Small intestine (tissue), 7 donors: ENCODE results near the gene MALRD1. TPM values are rescaled to one million over a fixed set of nuclear protein-coding genes. Genes with fewer than 3 reads are reported as not detected.
"Not testable (repeated sequence)": the region's sequence is repeated elsewhere in the genome, so short reads cannot be mapped to it uniquely, and the experiment has no call there.

Source experiments
- DNase-seq, 2 donors: peaks; one replicate each; pipeline versions ENCODE4 v3.0.0 to v3.0.0-alpha.2; 2013
- FAIRE-seq: peaks from 2 replicates; lab custom pipeline; 2012; peaks lifted over from hg19 to GRCh38; lab: Jason Lieb, UNC
- H3K27ac ChIP-seq, 3 donors: one replicate each; pipeline ENCODE4 v1.5.1; 2013; ENCODE audit warnings: low read length in 2 of 3, mild to moderate bottlenecking in 2 of 3, control low read depth in 1 of 3, inconsistent platforms in 1 of 3, low read depth in 1 of 3, moderate library complexity in 1 of 3
- H3K27me3 ChIP-seq, 3 donors: one replicate each; pipeline ENCODE4 v1.6.1; 2013; ENCODE audit warnings: low read length in 3 of 3, inconsistent platforms in 1 of 3; ENCODE audit not compliant: control insufficient read depth in 3 of 3, insufficient read depth in 3 of 3
- H3K36me3 ChIP-seq, 3 donors: one replicate each; pipeline ENCODE4 v1.6.1; 2013; ENCODE audit warnings: low read length in 3 of 3, inconsistent platforms in 1 of 3, low read depth in 1 of 3, mild to moderate bottlenecking in 1 of 3, moderate library complexity in 1 of 3; ENCODE audit not compliant: control insufficient read depth in 3 of 3, insufficient read depth in 2 of 3
- H3K4me1 ChIP-seq, 3 donors: one replicate each; pipeline ENCODE4 v1.6.1; 2013; ENCODE audit warnings: low read length in 2 of 3, inconsistent platforms in 1 of 3, low read depth in 1 of 3, mild to moderate bottlenecking in 1 of 3, moderate library complexity in 1 of 3; ENCODE audit not compliant: control insufficient read depth in 3 of 3, insufficient read depth in 2 of 3
- H3K4me3 ChIP-seq, 3 donors: one replicate each; pipeline ENCODE4 v1.5.1; 2013; ENCODE audit warnings: low read length in 3 of 3, control low read depth in 1 of 3, inconsistent platforms in 1 of 3, low read depth in 1 of 3, mild to moderate bottlenecking in 1 of 3, moderate library complexity in 1 of 3
- H3K9me3 ChIP-seq, 2 donors: one replicate each; pipeline ENCODE4 v1.6.1; 2013; ENCODE audit warnings: low read depth in 1 of 2, low read length in 1 of 2; ENCODE audit not compliant: control insufficient read depth in 2 of 2, insufficient read depth in 1 of 2
- WGBS, 3 donors: extraction: QIAGEN DNeasy Blood & Tissue Kit; methylation state at CpG; one replicate each; pipeline ENCODE4 v1.1.7; 2013; 5-methylcytosine and 5-hydroxymethylcytosine counted together
- polyA plus RNA-seq, 4 donors: library from polyadenylated mRNA; stranded (reverse) in 3 of 4; unstranded in 1 of 4; fragments of 200-250 nt in 3 of 4; fragments of 120-200 nt in 1 of 4; gene quantifications; one replicate each; pipeline versions ENCODE4 v1.2.1 to v1.2.3, GENCODE V29; 2013
- donor health status: healthy with polysubstance abuse.
- donor health status: control.
- donor health status: control.
- donor health status: Bipolar disorder and iron deficiency.
- donor health status: healthy.

The MALRD1 gene
- polyA plus RNA-seq, 4 donors = 21.2 to 201 (median 35.0) TPM

- H3K27ac ChIP-seq = no peak overlapping the region
- FAIRE-seq (no peak), DNase-seq (no peak)
- H3K9me3 ChIP-seq = peaks cover 0 to 5% of the 10 kb centered on the region in 2 donors
- H3K4me3 ChIP-seq = no peak overlapping the region
- no peaks in the 10 kb centered on the region for H3K4me1 ChIP-seq
- H3K27me3 ChIP-seq = no peaks in the 10 kb centered on the region
- no peaks in the 10 kb centered on the region for H3K36me3 ChIP-seq
Measured at GRCh38 chr10:19749185-19749729, 700.7 kb downstream of the MALRD1 start.

GRCh38 chr10:19750972-19751371, 702.4 kb downstream of the MALRD1 start:
- Histone ChIP-seq H3K4me3 (no peak overlapping the region), H3K27me3 (no peaks in the 10 kb centered on the region)
- FAIRE-seq = no peak

GRCh38 chr10:19756919-19757318, 708.3 kb downstream of the MALRD1 start:
- 74 to 92% (median 87%) methylated on average over 3 of the region's 3 CpGs for WGBS, 3 donors
- Histone ChIP-seq H3K4me1 (no peaks in the 10 kb centered on the region), H3K9me3 (no peaks in the 10 kb centered on the region), H3K36me3 (peaks cover 0 to 5% (median 0%) of the 10 kb centered on the region in 3 donors), H3K27ac (no peak overlapping the region), H3K27me3 (no peaks in the 10 kb centered on the region), H3K4me3 (no peak overlapping the region)
- FAIRE-seq (no peak), DNase-seq (no peak)

More at GRCh38 chr10:19750972-19751371, 702.4 kb downstream of the MALRD1 start:
- Histone ChIP-seq H3K4me1 (no peaks in the 10 kb centered on the region), H3K36me3 (no peaks in the 10 kb centered on the region), H3K9me3 (peaks cover 0 to 5% of the 10 kb centered on the region in 2 donors), H3K27ac (no peak overlapping the region)
- no peak for DNase-seq
- WGBS, 3 donors = 69 to 87% (median 75%) methylated on average over 1 of the region's 1 CpG

GRCh38 chr10:19762026-19762425, 713.4 kb downstream of the MALRD1 start:
- Histone ChIP-seq H3K27me3 (no peaks in the 10 kb centered on the region), H3K4me3 (no peak overlapping the region), H3K27ac (no peak overlapping the region), H3K4me1 (no peaks in the 10 kb centered on the region), H3K36me3 (peaks cover 0 to 10% (median 0%) of the 10 kb centered on the region in 3 donors), H3K9me3 (no peaks in the 10 kb centered on the region)
- DNase-seq (no peak), FAIRE-seq (no peak)
- 76 to 82% (median 77%) methylated on average over 1 of the region's 1 CpG for WGBS, 3 donors

GRCh38 chr10:19764111-19764510, 715.5 kb downstream of the MALRD1 start:
- Histone ChIP-seq H3K27me3 (no peaks in the 10 kb centered on the region), H3K27ac (no peak overlapping the region), H3K4me3 (no peak overlapping the region), H3K4me1 (no peaks in the 10 kb centered on the region), H3K36me3 (peaks cover 0 to 10% (median 0%) of the 10 kb centered on the region in 3 donors), H3K9me3 (no peaks in the 10 kb centered on the region)
- FAIRE-seq (peak; percentile 15), DNase-seq (no peak)
- 73 to 90% (median 85%) methylated on average over 1 of the region's 1 CpG for WGBS, 3 donors

- Histone ChIP-seq H3K36me3 (peaks cover 0 to 6% (median 0%) of the 10 kb centered on the region in 3 donors), H3K27ac (no peak overlapping the region), H3K27me3 (no peaks in the 10 kb centered on the region), H3K4me1 (no peaks in the 10 kb centered on the region), H3K9me3 (no peaks in the 10 kb centered on the region), H3K4me3 (no peak overlapping the region)
- DNase-seq (no peak), FAIRE-seq (no peak)
- WGBS, 3 donors = 77 to 80% (median 78%) methylated on average over 7 of the region's 7 CpGs
Measured at GRCh38 chr10:19767876-19768275, 719.3 kb downstream of the MALRD1 start.

GRCh38 chr10:19769826-19770225, 721.2 kb downstream of the MALRD1 start:
- H3K4me3 ChIP-seq, H3K27ac ChIP-seq, H3K4me1 ChIP-seq, FAIRE-seq, H3K27me3 ChIP-seq, DNase-seq, H3K9me3 ChIP-seq, H3K36me3 ChIP-seq: not testable (repeated sequence)
- WGBS, 3 donors = 84 to 90% (median 86%) methylated on average over 3 of the region's 3 CpGs

GRCh38 chr10:19772972-19773371, 724.4 kb downstream of the MALRD1 start:
- no peaks in the 10 kb centered on the region for H3K36me3 ChIP-seq
- H3K27ac ChIP-seq = no peak overlapping the region
- H3K9me3 ChIP-seq = no peaks in the 10 kb centered on the region
- no peak overlapping the region for H3K4me3 ChIP-seq
- H3K27me3 ChIP-seq = no peaks in the 10 kb centered on the region
- DNase-seq (no peak), FAIRE-seq (no peak)
- no peaks in the 10 kb centered on the region for H3K4me1 ChIP-seq
- 65 to 83% (median 79%) methylated on average over 2 of the region's 2 CpGs for WGBS, 3 donors

- no peaks in the 10 kb centered on the region for H3K36me3 ChIP-seq
- H3K27ac ChIP-seq = no peak overlapping the region
- FAIRE-seq = no peak
- WGBS, 3 donors = 70 to 81% (median 74%) methylated on average over 2 of the region's 2 CpGs
- no peaks in the 10 kb centered on the region for H3K4me1 ChIP-seq
- no peak for DNase-seq
- H3K4me3 ChIP-seq = no peak overlapping the region
- H3K9me3 ChIP-seq = no peaks in the 10 kb centered on the region
- H3K27me3 ChIP-seq = no peaks in the 10 kb centered on the region
Measured at GRCh38 chr10:19775296-19775695, 726.7 kb downstream of the MALRD1 start.
